Endometrial microvascular endothelial cells (primary cell): Measurements from ENCODE around the gene MARCHF9. TPM values are rescaled to one million over a fixed set of nuclear protein-coding genes. Genes with fewer than 3 reads are reported as not detected.

ENCODE experiments used
- in situ Hi-C: cut with HindIII; loops from 2 replicates; pipeline ENCODE4 v1.10.0; 2017; ENCODE audit warnings: low sequenced_read_pairs, low pct_unique_long_range_greater_than_20kb; ENCODE audit errors: inconsistent ontology term
- total RNA-seq: library from RNA; depleted of rRNA; stranded (reverse); fragments of >200 nt; gene quantifications from one replicate; pipeline ENCODE4 v1.2.3, GENCODE V29; 2015; ENCODE audit errors: inconsistent ontology term

Gene MARCHF9
- total RNA-seq, 1 donor from 2014 or later, result 0.37 TPM

- in situ Hi-C loops, result no loop called here
Measured at GRCh38 chr12:57809425-57809824, 54.5 kb downstream of the MARCHF9 start.

Other genes starting within 250 kb of the MARCHF9 start
- 6.6 TPM for gene DDIT3, start 234.6 kb upstream of the MARCHF9 start, total RNA-seq
- 8.7 TPM for gene MBD6, start 232.3 kb upstream of the MARCHF9 start, total RNA-seq
- 221 TPM for gene DCTN2, start 207.9 kb upstream of the MARCHF9 start, total RNA-seq
- gene KIF5A, start 205.1 kb upstream of the MARCHF9 start, total RNA-seq, result not detected
- gene PIP4K2C, start 163.9 kb upstream of the MARCHF9 start, total RNA-seq, result 12.5 TPM
- 6.2 TPM for gene DTX3, start 150.3 kb upstream of the MARCHF9 start, total RNA-seq
- 0.09 TPM for gene ARHGEF25, start 143.7 kb upstream of the MARCHF9 start, total RNA-seq
- 0.19 TPM for gene B4GALNT1, start 121.9 kb upstream of the MARCHF9 start, total RNA-seq
- 295 TPM for gene OS9, start 61.0 kb upstream of the MARCHF9 start, total RNA-seq
- gene AGAP2, start 16.4 kb upstream of the MARCHF9 start, total RNA-seq, result 1.2 TPM
- gene TSPAN31, start 10.1 kb upstream of the MARCHF9 start, total RNA-seq, result 37.3 TPM
- 291 TPM for gene CDK4, start 2.8 kb upstream of the MARCHF9 start, total RNA-seq
- gene CYP27B1, start 12.0 kb downstream of the MARCHF9 start, total RNA-seq, result 1.9 TPM
- gene METTL1, start 17.0 kb downstream of the MARCHF9 start, total RNA-seq, result 15.3 TPM
- 11.7 TPM for gene EEF1AKMT3, start 17.5 kb downstream of the MARCHF9 start, total RNA-seq
- 45.9 TPM for gene TSFM, start 27.7 kb downstream of the MARCHF9 start, total RNA-seq
- gene AVIL, start 63.6 kb downstream of the MARCHF9 start, total RNA-seq, result 0.46 TPM
- gene CTDSP2, start 91.6 kb downstream of the MARCHF9 start, total RNA-seq, result 109 TPM
- 3.7 TPM for gene ATP23, start 186.5 kb downstream of the MARCHF9 start, total RNA-seq